NCI-H1105 treated with DMSO at 0.1 percent for 48 hours (cell line): ENCODE data around the gene SLC24A3.
A peak's percentile ranks its signal among the peaks of the same experiment; 100 is the strongest.

Experiments
- DNase-seq: peaks from one replicate; lab custom pipeline; 2025; lab: John Stamatoyannopoulos, UW

The SLC24A3 gene

DNA sequence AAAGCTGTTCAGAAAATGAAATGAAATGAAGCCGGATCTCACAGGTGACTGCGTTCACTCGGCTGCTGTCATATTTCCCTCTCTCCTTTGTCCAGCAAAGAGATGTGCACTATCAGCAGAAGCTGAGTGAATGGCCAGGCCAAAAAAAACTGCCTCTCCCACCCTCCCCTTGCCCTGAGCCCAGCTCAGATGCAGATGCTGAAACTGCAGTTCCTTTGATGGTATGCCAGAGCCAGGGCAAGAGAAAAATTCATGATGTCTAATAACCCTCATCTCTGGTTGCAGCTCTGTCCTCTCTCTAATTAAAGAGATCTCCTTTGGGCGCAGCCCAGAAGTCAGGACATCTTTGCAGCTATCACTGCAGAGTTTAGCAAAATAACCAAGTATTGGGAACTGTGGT is 335.1 kb downstream of the SLC24A3 start:
- no peak for DNase-seq

GRCh38 chr20:19549896-19550295 is 337.5 kb downstream of the SLC24A3 start:
- DNase-seq: no peak

GRCh38 chr20:19552221-19553180 is 340.1 kb downstream of the SLC24A3 start:
- DNase-seq: no peak

DNA sequence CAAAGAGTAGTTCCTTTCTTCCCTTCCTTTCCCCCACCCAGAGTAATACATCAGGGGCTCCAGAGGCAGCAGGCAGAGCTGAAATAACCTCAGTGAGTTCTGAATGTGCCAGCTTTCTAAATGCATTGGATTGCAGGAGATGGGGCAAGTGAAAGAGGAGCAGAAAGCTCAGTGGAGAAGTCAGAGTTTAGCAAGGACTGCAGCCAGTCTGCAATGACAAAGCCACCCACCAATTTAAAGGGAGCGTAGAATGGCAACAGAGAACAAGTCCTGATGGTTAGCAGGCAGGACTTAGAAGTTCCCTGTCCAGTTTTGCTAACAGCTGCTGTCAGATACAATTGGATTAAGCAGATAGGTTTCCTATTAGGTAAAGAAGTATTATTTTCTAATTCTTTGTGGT is 342.2 kb downstream of the SLC24A3 start:
- no peak for DNase-seq

- DNase-seq: no peak
Observed at GRCh38 chr20:19555726-19556125, 343.3 kb downstream of the SLC24A3 start.

DNA sequence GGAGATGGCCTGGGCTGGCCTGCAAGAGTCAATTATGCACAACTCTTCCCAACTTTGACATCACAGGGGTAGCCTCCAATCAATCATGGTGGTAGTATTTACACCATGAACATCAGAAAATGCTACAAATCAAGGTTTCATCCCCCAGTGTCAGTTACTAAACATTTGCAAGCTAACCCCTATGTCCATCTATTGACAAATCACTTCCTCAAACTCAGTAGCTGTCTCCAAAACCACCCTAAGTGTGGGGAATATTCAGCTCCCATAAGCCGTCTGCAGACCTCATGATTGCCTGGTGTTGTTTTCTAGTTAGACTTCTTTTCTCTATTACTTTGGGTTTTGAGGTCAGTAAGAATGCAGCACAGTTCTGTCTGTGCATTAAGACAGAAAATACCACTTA is 344.8 kb downstream of the SLC24A3 start:
- DNase-seq: no peak

- no peak for DNase-seq
Observed at GRCh38 chr20:19560881-19561480, 348.5 kb downstream of the SLC24A3 start.

DNA sequence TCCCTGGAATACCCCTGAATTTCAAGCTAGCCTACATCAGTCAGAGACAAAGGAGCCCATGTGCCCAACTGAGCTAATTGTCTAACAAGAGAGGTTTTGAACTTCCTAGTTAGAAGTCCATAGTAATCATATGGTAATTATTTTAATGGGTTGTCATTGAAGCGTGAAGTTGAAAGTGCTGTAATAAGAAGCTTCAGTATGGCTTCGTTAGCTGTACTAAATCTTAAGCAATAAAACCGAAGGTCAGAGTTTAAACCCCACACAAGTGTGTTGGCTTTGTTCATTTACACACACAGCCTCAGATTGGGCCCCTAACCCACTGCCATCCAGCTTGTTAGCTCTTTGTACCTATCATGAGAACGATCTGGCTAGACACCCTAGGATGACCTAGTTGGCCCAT is 350.0 kb downstream of the SLC24A3 start:
- DNase-seq: peak; percentile 89

GRCh38 chr20:19564261-19564660 is 351.8 kb downstream of the SLC24A3 start:
- DNase-seq: no peak

DNA sequence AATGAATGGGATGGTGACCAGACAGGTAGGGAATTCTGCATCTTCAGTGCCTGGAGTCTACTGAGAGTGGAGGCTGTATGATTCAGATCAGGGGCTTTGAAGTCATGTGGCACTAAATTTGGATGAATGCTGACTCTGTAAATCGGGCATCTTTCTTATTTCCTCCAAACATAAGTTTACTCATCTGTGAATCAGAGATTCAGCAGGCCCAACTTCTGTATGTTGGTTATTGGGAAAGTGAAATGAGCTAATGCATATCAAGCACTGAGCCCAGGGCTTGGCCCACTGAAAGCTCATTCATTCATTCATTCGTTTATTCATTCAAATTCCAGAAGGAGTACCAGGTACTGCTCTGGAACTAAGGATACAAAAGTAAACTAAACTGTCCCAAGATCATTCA is 353.3 kb downstream of the SLC24A3 start:
- DNase-seq: no peak

DNA sequence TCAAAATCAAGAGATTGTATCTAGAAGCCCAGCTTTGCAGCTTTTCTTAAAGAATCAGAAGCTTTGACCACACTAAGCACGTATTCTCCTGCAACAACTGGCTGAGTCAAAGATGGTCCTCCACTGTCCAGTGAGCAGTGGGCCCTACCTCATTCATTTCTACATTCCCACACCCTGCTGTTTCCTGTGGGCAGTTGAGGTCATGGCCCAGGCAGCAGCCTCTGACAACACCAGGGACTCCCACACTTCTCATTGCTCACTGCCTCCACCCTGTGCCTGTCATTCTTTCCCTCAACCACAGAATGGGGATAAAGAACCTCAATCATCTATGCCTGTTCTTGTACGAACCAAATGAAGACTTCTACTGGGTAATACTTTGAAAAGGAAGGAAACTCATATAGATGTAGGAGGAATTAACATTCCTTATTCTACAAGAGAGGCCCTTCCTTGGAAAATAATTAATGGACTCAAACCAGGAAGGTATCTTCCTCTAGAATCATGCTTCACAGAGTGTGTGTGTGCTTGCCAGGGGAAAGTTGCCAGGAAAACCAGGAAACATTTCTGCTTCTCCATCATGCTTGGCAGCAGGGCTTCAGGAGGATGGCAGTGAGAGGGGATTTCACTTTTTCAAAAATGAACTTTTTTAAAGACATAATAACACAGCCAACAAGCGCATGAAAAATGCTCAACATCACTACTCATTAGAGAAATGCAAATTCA is 353.9 kb downstream of the SLC24A3 start:
- no peak for DNase-seq

GRCh38 chr20:19568128-19568527 is 355.7 kb downstream of the SLC24A3 start:
- no peak for DNase-seq

DNA sequence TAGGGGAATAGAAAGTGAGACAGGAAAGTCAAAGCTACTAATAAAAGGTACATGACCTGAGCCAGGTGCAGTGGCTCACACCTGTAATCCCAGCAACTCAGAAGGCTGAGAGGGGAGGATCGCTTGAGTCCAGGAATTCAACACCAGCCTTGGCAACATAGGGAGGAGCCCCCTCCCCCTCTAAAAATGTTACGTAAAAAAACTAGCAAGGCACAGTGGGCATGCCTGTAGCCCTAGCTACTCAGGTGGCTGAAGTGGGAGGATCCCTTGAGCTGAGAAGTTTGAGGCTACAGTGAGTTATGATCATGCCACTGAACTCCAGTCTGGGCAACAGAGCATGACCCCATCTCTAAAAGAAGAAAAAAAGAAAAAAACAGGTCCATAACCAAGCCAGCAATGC is 359.6 kb downstream of the SLC24A3 start:
- no peak for DNase-seq

DNA sequence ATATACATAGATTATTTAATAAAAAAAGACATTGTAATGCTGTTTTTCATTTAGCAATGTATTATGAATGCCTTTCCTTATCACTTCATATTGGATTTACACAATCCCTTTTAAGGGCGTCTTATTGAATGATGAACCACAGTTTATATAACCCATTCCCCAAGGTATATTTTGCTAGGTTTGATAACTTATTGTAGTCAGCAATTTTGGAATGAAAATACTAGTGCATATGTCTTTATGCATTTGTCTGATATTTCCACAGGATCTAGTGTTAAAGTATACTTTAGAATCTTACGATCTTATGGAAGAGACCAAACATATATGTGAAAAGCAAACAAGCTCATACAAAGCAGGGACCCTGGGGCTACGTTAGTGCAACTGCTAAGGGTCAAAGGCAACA is 365.2 kb downstream of the SLC24A3 start:
- DNase-seq: no peak

DNA sequence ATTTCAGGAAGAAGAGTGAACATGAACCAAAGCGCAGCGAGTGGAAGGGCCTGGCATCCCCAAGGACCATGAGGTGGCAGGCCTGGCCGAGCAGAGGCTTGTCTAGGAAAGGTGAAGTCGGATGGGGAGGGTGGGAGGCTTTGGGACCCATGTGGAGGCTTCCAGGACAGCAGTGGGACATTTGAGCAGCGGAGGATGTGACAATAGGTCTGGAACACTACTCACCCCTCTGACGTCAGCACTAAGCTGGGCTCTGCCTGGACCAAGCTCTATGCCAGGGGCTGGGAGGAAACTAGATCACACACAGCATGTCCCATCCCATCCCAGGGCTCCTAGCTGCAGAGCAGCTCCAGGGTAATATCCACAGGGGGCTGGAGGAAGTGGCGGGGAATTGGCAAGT is 370.3 kb downstream of the SLC24A3 start:
- DNase-seq: no peak

DNA sequence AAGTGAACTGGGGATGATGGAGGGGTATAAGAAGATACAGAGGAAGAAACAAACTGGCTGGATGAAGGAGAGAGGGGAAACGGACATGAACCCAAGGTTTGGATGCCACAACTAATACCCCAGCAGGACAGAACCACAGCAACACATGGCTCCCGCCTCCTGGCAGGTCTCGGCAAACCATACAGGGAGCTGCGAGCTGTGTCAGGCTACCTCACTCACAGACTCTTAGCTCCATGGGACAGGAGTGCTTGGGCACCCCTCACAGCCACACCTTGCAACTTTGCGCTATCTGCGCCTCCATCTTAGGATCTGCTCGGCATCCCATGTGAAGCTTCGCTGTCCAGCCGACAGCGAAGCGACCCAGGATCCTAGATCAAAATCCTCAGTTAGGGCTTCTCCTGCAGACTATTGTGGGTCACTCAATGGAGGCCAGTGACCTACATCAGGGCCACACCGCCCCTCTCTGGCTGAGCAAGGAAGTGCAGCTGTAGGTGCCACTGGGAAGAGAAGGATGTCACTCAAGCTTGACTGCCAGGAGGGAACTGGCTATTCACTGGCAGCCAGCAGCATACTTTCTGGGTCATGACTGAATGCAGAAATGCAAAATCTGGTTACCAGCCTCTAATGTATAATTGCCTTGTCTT is 371.2 kb downstream of the SLC24A3 start:
- DNase-seq: peak; percentile 53

GRCh38 chr20:19588241-19588640 is 375.8 kb downstream of the SLC24A3 start:
- DNase-seq: peak; percentile 69

DNA sequence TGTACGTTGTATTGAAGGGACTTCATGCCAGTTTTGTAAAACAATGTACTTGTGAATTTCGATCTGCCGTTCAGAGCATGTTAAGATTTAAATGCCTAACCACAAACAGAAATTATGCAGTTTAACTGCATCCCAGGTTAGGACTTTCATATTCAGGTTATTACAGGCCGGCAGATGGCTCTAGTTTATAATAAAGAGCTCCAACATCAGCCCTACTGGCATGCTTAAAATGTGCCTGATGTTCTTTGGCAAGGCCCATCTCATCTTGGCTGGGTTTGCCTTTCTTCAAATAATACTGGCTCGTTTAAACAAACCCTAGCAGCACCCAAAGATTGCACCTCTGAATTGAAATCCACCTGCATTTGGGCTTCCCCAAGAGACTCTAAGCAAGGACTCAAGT is 376.3 kb downstream of the SLC24A3 start:
- peak; percentile 69 for DNase-seq

DNA sequence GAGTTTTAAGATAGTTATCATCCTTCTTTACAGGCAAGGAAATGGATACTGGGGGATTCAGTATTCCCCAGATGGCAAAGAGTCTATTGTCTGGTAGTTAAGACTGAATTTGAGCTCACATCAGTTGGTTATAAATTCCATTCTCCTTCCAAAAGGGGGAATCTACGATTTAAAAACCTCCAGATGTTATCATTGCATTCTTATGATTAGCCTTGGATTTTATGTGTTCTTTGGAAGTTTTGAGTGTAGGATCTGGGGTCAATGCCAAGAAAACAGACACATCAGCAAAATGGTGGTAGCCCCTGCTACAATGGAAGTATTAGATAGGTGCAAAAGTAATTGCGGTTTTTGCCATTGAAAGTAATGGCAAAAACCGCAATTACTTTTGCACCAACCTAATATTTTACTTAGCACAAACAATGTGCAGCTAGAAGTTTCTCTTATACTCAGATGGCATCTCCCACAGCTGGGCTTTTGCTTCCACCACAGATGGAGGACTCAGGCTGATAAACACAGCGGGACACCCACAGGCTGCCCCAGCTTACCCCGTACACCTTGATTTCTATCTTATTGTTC is 377.4 kb downstream of the SLC24A3 start:
- no peak for DNase-seq

- DNase-seq: no peak
Observed at GRCh38 chr20:19590382-19590781, 377.9 kb downstream of the SLC24A3 start.

- no peak for DNase-seq
Observed at GRCh38 chr20:19593762-19594161, 381.3 kb downstream of the SLC24A3 start.

DNA sequence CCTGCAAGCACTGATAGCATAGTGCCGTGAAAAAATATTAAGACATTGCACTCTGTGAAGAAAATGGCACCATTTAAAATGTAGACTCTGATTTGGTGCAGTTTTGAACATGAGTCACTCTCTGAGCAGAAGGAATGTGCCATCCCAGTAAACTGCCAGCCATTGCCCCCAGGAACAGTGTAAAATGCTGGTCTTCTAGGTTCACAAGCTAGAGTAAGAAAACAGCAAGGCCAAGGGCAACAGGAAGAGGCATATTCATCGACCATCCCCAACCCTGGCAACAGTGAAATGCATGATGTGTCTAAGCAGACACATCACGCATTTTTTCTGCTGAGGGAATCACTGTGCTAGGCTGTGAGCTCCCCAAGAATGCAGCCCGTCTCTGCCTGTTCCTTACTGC is 382.5 kb downstream of the SLC24A3 start:
- DNase-seq: no peak
